Peyer's patch (tissue), 4 donors: ENCODE measurements around the gene IGSF9B.

Experiments used
- POLR2A ChIP-seq, 2 donors: fragments of 450-650 bp; IDR thresholded peaks; one replicate each; pipeline ENCODE4 v1.5.1; 2017; ENCODE audit warnings: antibody characterized with exemption in 2 of 2, mild to moderate bottlenecking in 2 of 2, moderate library complexity in 2 of 2
- TF ChIP-seq, protein P1 (sequence below), 6 experiments: fragments of 450-650 bp in 4 of 6; fragments of 200-600 bp in 2 of 6; sonication (generic) in 1 of 6; IDR thresholded peaks; one replicate each; pipeline ENCODE4 v1.5.1; 2017 to 2019; ENCODE audit warnings: antibody characterized with exemption in 6 of 6, mild to moderate bottlenecking in 3 of 6, moderate library complexity in 1 of 6

DNA sequence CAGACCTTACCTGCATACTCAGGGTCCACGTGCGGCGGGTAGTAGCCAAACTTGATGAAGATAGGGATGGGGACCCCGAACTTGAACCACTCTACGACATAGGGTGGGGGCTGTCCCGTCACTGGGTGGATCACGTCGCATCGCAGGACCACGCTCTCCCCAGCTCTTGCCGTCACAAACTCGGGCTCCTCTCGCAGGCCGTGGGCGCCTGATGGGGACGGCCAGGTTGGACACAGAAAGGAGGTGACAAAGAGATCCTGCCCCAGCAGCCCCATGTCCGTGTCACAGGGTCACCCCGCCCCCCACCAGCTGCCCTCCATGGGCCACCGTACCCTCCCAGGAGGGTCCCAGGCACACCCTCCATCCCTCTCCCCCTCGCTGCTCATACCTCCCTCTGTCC, 10.7 kb downstream of the IGSF9B start:
- TF ChIP-seq POLR2A (IDR thresholded peaks at IDR 0.05), result no peak
- TF ChIP-seq, protein P1, sequence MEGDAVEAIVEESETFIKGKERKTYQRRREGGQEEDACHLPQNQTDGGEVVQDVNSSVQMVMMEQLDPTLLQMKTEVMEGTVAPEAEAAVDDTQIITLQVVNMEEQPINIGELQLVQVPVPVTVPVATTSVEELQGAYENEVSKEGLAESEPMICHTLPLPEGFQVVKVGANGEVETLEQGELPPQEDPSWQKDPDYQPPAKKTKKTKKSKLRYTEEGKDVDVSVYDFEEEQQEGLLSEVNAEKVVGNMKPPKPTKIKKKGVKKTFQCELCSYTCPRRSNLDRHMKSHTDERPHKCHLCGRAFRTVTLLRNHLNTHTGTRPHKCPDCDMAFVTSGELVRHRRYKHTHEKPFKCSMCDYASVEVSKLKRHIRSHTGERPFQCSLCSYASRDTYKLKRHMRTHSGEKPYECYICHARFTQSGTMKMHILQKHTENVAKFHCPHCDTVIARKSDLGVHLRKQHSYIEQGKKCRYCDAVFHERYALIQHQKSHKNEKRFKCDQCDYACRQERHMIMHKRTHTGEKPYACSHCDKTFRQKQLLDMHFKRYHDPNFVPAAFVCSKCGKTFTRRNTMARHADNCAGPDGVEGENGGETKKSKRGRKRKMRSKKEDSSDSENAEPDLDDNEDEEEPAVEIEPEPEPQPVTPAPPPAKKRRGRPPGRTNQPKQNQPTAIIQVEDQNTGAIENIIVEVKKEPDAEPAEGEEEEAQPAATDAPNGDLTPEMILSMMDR (IDR thresholded peaks at IDR 0.05), result no peak
